HepG2 (cell line): ENCODE data around the gene RUFY2. TPM values are rescaled to one million over a fixed set of nuclear protein-coding genes. Genes with fewer than 3 reads are reported as not detected.

Source experiments
- CTCF ChIP-seq: sonication (generic); formaldehyde crosslinking; IDR thresholded peaks from 2 replicates; pipeline ENCODE4 v1.5.0; 2020; ENCODE audit warnings: mild to moderate bottlenecking, missing genetic modification reagents, moderate library complexity
- DDIT3 ChIP-seq: sonication (generic); formaldehyde crosslinking; IDR thresholded peaks from 2 replicates; pipeline ENCODE4 v1.4.0; 2020; ENCODE audit warnings: mild to moderate bottlenecking, missing genetic modification reagents
- GATA4 ChIP-seq: sonication (generic); IDR thresholded peaks from 2 replicates; pipeline ENCODE4 v1.6.1; 2016; ENCODE audit warnings: antibody characterized with exemption, low read depth, borderline replicate concordance
- NFE2 ChIP-seq: sonication (generic); formaldehyde crosslinking; IDR thresholded peaks from 2 replicates; pipeline ENCODE4 v1.4.0; 2020; ENCODE audit warnings: missing genetic modification reagents
- PRMT3 ChIP-seq: sonication (generic); formaldehyde crosslinking; IDR thresholded peaks from 2 replicates; pipeline ENCODE4 v1.8.1; 2022; ENCODE audit warnings: low read depth, mild to moderate bottlenecking, moderate library complexity, missing genetic modification reagents, borderline replicate concordance
- SMAD1 ChIP-seq: sonication (generic); formaldehyde crosslinking; IDR thresholded peaks from 2 replicates; pipeline ENCODE4 v1.4.0; 2020; ENCODE audit warnings: missing genetic modification reagents, low read depth, mild to moderate bottlenecking, borderline replicate concordance
- TAF1 ChIP-seq: sonication (generic); formaldehyde crosslinking; IDR thresholded peaks from 2 replicates; pipeline ENCODE4 v1.4.0; 2020; ENCODE audit warnings: missing genetic modification reagents
- TP53 ChIP-seq: sonication (generic); formaldehyde crosslinking; conservative IDR thresholded peaks from 2 replicates; pipeline ENCODE4 v1.4.0; 2020; ENCODE audit warnings: missing genetic modification reagents
- UBTF ChIP-seq: sonication (generic); formaldehyde crosslinking; IDR thresholded peaks from 2 replicates; pipeline ENCODE4 v1.4.0; 2020; ENCODE audit warnings: mild to moderate bottlenecking, missing genetic modification reagents
- XRCC5 ChIP-seq: fragments of 200-400 bp; formaldehyde crosslinking; optimal IDR thresholded peaks from 2 replicates; pipeline ENCODE3; 2017; ENCODE audit warnings: mild to moderate bottlenecking, low read length
- ZFP36L1 ChIP-seq: sonication (generic); formaldehyde crosslinking; IDR thresholded peaks from 2 replicates; pipeline ENCODE4 v1.8.0; 2022; ENCODE audit warnings: mild to moderate bottlenecking, missing genetic modification reagents, moderate library complexity
- ZFP91 ChIP-seq: sonication (generic); formaldehyde crosslinking; IDR thresholded peaks from 2 replicates; pipeline ENCODE4 v1.9.0; 2022; ENCODE audit warnings: missing genetic modification reagents, mild to moderate bottlenecking, borderline replicate concordance
- ZMYM3 ChIP-seq: sonication (generic); formaldehyde crosslinking; IDR thresholded peaks from 2 replicates; pipeline ENCODE4 v1.5.1; 2020; ENCODE audit warnings: mild to moderate bottlenecking, missing genetic modification reagents
- ZNF276 ChIP-seq: sonication (generic); formaldehyde crosslinking; IDR thresholded peaks from 2 replicates; pipeline ENCODE4 v1.4.0; 2020; ENCODE audit warnings: mild to moderate bottlenecking, low read depth, missing genetic modification reagents
- ZNF362 ChIP-seq: sonication (generic); formaldehyde crosslinking; IDR thresholded peaks from 2 replicates; pipeline ENCODE4 v1.4.0; 2020; ENCODE audit warnings: missing genetic modification reagents, mild to moderate bottlenecking, borderline replicate concordance
- ZNF564 ChIP-seq: sonication (generic); formaldehyde crosslinking; IDR thresholded peaks from 2 replicates; pipeline ENCODE4 v1.8.1; 2023; ENCODE audit warnings: mild to moderate bottlenecking, missing genetic modification reagents
- ZNF629 ChIP-seq: sonication (generic); formaldehyde crosslinking; conservative IDR thresholded peaks from 2 replicates; pipeline ENCODE4 v1.5.0; 2020; ENCODE audit warnings: missing genetic modification reagents
- polyA plus RNA-seq, 8 experiments: library from polyadenylated mRNA; depleted of rRNA in 3 of 8; stranded (reverse) in 7 of 8; unstranded in 1 of 8; fragments of >200 nt; fragmentation: Illumina TruSeq in 4 of 8; extraction: Trizol in 4 of 8; gene quantifications; 2 replicates each; pipeline versions ENCODE4 v1.2.1 to v1.2.3, GENCODE V29; 2011 to 2016; ENCODE audit warnings: low read depth in 4 of 8, missing spikeins in 1 of 8, mixed read lengths in 1 of 8; ENCODE audit not compliant: insufficient read depth in 1 of 8
- total RNA-seq, 5 experiments: library from RNA; depleted of rRNA; stranded (reverse); fragments of >200 nt; fragmentation: Illumina TruSeq; extraction: Trizol; gene quantifications; 2 replicates each; pipeline ENCODE4 v1.2.3, GENCODE V29; 2016; ENCODE audit warnings: low read depth in 1 of 5

RUFY2 gene
- total and polyA plus RNA-seq, 2 of the 13 experiments (the other 11 are each of a cell fraction or from before 2014, with no cell fraction given), result 10.1 to 16.1 TPM

- TF ChIP-seq ZNF276 (CRISPR knock-in tag), result no peak
- peak; percentile 67; the same call in 1 of the 2 replicates for TF ChIP-seq CTCF (CRISPR knock-in tag)
- TF ChIP-seq UBTF, result peak; percentile 81
- TF ChIP-seq ZFP91 (CRISPR knock-in tag), result peak; percentile 83; the same call in 1 of the 2 replicates
- no peak for TF ChIP-seq ZNF629 (CRISPR knock-in tag)
- no peak; the same call in 1 of the 2 replicates for TF ChIP-seq SMAD1 (CRISPR knock-in tag)
- TF ChIP-seq XRCC5, result peak; percentile 62
- TF ChIP-seq GATA4, result peak; percentile 5; the same call in 1 of the 2 replicates
- peak; percentile 70 for TF ChIP-seq TAF1 (CRISPR knock-in tag)
- TF ChIP-seq DDIT3 (CRISPR knock-in tag), result no peak
- TF ChIP-seq ZNF564, result no peak
- no peak for TF ChIP-seq NFE2 (CRISPR knock-in tag)
- TF ChIP-seq TP53 (CRISPR knock-in tag), result no peak
- no peak for TF ChIP-seq ZMYM3 (CRISPR knock-in tag)
- TF ChIP-seq ZNF362 (CRISPR knock-in tag), result no peak
- no peak for TF ChIP-seq ZFP36L1
- TF ChIP-seq PRMT3 (CRISPR knock-in tag), result 0 out of 2 replicates have a peak, but pooled peaks have one; percentile 47
Measured at GRCh38 chr10:68406815-68407548, at the start of gene RUFY2 (continued).
